GM12878 (cell line): ENCODE results near the gene LPIN3. TPM values are rescaled to one million over a fixed set of nuclear protein-coding genes. Genes with fewer than 3 reads are reported as not detected.

Experiments
- BACH1 ChIP-seq: fragments of 450-650 bp; IDR thresholded peaks from 2 replicates; pipeline ENCODE4 v1.6.1; 2017; ENCODE audit warnings: mild to moderate bottlenecking, borderline replicate concordance
- IKZF2 ChIP-seq, 2 experiments: fragments of 450-650 bp; IDR thresholded peaks; 2 replicates each; pipeline ENCODE4 v1.6.1; 2017; ENCODE audit warnings: mild to moderate bottlenecking in 2 of 2, moderate library complexity in 2 of 2
- POLR2A ChIP-seq: IDR thresholded peaks from 2 replicates; pipeline ENCODE4 v1.6.1; 2011; ENCODE audit warnings: low read depth, mild to moderate bottlenecking, low read length
- RUNX3 ChIP-seq: IDR thresholded peaks from 2 replicates; pipeline ENCODE4 v1.6.1; 2012; ENCODE audit warnings: low read length, inconsistent platforms
- SMAD5 ChIP-seq: IDR thresholded peaks from 2 replicates; pipeline ENCODE4 v1.6.1; 2016; ENCODE audit warnings: antibody characterized with exemption, low read depth
- TBL1XR1 ChIP-seq: IDR thresholded peaks from 2 replicates; pipeline ENCODE4 v1.6.1; 2012; ENCODE audit warnings: low read depth, low read length, improper control_type of control experiment
- TCF12 ChIP-seq: IDR thresholded peaks from 2 replicates; pipeline ENCODE4 v1.6.1; 2011; ENCODE audit warnings: low read depth, mild to moderate bottlenecking, low read length
- ZSCAN29 ChIP-seq: fragments of 450-650 bp; IDR thresholded peaks from 2 replicates; pipeline ENCODE4 v1.6.1; 2017; ENCODE audit warnings: mild to moderate bottlenecking, moderate library complexity
- polyA plus RNA-seq, 11 experiments: library from polyadenylated mRNA; depleted of rRNA in 4 of 11; unstranded in 6 of 11; stranded (reverse) in 5 of 11; fragments of >200 nt; fragmentation: Nextera tagmentation in 4 of 11; fragmentation: Illumina TruSeq in 1 of 11; extraction: Ambion mirVana in 4 of 11; extraction: Trizol in 1 of 11; gene quantifications; 1 replicate in 1 of 11; 2 replicates in 10 of 11; pipeline versions ENCODE4 v1.2.1 to v1.2.3, GENCODE V29; 2011 to 2016; ENCODE audit warnings: inconsistent platforms in 2 of 11, missing spikeins in 2 of 11, low read depth in 1 of 11
- total RNA-seq, 4 experiments: library from RNA; depleted of rRNA in 3 of 4; stranded (reverse); fragments of >200 nt in 3 of 4; fragmentation: Illumina TruSeq in 1 of 4; extraction: Trizol in 1 of 4; gene quantifications; 2 replicates each; pipeline versions ENCODE4 v1.2.1 to v1.2.3, GENCODE V29; 2013 to 2021
- TF ChIP-seq, protein P1 (sequence below): fragments of 450-650 bp; IDR thresholded peaks from 2 replicates; pipeline ENCODE4 v1.6.1; 2018; ENCODE audit warnings: mild to moderate bottlenecking, low read depth, moderate library complexity; ENCODE audit not compliant: partially characterized antibody
- TF ChIP-seq, protein P2 (sequence below): fragments of 450-650 bp; IDR thresholded peaks from 2 replicates; pipeline ENCODE4 v1.6.1; 2017; ENCODE audit warnings: mild to moderate bottlenecking, moderate library complexity
- TF ChIP-seq, protein P3 (sequence below): fragments of 450-650 bp; IDR thresholded peaks from 2 replicates; pipeline ENCODE4 v1.6.1; 2016; ENCODE audit warnings: mild to moderate bottlenecking, moderate library complexity, borderline replicate concordance

LPIN3 gene
- total and polyA plus RNA-seq, 10 of the 15 experiments (the other 5 are each of a cell fraction or from before 2014, with no cell fraction given) = 0.13 to 1.3 (median 0.51) TPM

DNA sequence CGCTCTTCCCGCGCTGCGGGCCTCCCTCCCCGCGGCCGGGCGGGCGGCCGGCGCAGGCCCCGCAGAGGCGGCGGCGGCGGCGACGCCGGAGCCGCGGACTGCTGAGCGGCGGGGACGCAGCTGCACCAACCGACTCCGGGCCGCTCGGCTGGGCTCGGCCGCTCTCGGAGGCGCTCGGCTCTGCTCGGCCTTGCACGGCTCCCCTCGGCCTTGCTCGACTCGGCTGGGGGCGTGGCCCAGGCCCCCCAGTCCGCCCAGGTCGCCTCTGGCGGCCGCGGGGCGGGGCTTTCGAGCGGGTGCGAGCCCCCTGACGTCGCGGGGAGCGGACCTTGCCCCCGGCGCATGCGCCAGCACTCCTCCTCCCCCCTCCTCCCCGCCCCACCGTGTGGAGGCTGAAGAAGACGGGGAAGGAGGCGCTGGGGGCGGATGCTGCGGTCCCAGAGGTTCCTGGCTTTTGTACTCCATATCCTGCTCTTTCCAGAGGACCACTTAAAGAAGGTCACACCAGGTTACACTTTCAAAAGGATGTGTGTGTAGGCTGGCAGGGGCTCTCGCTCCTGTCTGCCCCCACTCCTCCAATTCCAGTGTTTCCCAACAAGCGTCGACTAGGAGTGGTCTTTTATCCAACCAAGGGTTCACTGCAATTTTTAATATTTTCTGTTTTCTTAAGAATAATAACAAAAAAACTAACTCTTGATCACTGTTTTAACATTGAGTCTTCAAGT is 22.9 kb upstream of the LPIN3 start, which contains the start of gene ZHX3 (continued):
- 0 out of 2 replicates have a peak, but pooled peaks have one; percentile 19 for TF ChIP-seq ZSCAN29
- 0 out of 2 replicates have a peak, but pooled peaks have one; percentile 25 for TF ChIP-seq BACH1
- peak; percentile 60; the same call in 1 of the 2 replicates for TF ChIP-seq POLR2A
- TF ChIP-seq IKZF2 (IDR thresholded peaks at IDR 0.05) = peak in 1 of 2 experiments; percentile 41; a peak in 2 of 4 replicates
- TF ChIP-seq TCF12 = 0 out of 2 replicates have a peak, but pooled peaks have one; percentile 4
- TF ChIP-seq, protein P1, sequence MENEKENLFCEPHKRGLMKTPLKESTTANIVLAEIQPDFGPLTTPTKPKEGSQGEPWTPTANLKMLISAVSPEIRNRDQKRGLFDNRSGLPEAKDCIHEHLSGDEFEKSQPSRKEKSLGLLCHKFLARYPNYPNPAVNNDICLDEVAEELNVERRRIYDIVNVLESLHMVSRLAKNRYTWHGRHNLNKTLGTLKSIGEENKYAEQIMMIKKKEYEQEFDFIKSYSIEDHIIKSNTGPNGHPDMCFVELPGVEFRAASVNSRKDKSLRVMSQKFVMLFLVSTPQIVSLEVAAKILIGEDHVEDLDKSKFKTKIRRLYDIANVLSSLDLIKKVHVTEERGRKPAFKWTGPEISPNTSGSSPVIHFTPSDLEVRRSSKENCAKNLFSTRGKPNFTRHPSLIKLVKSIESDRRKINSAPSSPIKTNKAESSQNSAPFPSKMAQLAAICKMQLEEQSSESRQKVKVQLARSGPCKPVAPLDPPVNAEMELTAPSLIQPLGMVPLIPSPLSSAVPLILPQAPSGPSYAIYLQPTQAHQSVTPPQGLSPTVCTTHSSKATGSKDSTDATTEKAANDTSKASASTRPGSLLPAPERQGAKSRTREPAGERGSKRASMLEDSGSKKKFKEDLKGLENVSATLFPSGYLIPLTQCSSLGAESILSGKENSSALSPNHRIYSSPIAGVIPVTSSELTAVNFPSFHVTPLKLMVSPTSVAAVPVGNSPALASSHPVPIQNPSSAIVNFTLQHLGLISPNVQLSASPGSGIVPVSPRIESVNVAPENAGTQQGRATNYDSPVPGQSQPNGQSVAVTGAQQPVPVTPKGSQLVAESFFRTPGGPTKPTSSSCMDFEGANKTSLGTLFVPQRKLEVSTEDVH = no peak
- TF ChIP-seq, protein P2, sequence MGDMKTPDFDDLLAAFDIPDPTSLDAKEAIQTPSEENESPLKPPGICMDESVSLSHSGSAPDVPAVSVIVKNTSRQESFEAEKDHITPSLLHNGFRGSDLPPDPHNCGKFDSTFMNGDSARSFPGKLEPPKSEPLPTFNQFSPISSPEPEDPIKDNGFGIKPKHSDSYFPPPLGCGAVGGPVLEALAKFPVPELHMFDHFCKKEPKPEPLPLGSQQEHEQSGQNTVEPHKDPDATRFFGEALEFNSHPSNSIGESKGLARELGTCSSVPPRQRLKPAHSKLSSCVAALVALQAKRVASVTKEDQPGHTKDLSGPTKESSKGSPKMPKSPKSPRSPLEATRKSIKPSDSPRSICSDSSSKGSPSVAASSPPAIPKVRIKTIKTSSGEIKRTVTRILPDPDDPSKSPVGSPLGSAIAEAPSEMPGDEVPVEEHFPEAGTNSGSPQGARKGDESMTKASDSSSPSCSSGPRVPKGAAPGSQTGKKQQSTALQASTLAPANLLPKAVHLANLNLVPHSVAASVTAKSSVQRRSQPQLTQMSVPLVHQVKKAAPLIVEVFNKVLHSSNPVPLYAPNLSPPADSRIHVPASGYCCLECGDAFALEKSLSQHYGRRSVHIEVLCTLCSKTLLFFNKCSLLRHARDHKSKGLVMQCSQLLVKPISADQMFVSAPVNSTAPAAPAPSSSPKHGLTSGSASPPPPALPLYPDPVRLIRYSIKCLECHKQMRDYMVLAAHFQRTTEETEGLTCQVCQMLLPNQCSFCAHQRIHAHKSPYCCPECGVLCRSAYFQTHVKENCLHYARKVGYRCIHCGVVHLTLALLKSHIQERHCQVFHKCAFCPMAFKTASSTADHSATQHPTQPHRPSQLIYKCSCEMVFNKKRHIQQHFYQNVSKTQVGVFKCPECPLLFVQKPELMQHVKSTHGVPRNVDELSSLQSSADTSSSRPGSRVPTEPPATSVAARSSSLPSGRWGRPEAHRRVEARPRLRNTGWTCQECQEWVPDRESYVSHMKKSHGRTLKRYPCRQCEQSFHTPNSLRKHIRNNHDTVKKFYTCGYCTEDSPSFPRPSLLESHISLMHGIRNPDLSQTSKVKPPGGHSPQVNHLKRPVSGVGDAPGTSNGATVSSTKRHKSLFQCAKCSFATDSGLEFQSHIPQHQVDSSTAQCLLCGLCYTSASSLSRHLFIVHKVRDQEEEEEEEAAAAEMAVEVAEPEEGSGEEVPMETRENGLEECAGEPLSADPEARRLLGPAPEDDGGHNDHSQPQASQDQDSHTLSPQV = no peak
- 0 out of 2 replicates have a peak, but pooled peaks have one; percentile 49 for TF ChIP-seq TBL1XR1
- TF ChIP-seq, protein P3, sequence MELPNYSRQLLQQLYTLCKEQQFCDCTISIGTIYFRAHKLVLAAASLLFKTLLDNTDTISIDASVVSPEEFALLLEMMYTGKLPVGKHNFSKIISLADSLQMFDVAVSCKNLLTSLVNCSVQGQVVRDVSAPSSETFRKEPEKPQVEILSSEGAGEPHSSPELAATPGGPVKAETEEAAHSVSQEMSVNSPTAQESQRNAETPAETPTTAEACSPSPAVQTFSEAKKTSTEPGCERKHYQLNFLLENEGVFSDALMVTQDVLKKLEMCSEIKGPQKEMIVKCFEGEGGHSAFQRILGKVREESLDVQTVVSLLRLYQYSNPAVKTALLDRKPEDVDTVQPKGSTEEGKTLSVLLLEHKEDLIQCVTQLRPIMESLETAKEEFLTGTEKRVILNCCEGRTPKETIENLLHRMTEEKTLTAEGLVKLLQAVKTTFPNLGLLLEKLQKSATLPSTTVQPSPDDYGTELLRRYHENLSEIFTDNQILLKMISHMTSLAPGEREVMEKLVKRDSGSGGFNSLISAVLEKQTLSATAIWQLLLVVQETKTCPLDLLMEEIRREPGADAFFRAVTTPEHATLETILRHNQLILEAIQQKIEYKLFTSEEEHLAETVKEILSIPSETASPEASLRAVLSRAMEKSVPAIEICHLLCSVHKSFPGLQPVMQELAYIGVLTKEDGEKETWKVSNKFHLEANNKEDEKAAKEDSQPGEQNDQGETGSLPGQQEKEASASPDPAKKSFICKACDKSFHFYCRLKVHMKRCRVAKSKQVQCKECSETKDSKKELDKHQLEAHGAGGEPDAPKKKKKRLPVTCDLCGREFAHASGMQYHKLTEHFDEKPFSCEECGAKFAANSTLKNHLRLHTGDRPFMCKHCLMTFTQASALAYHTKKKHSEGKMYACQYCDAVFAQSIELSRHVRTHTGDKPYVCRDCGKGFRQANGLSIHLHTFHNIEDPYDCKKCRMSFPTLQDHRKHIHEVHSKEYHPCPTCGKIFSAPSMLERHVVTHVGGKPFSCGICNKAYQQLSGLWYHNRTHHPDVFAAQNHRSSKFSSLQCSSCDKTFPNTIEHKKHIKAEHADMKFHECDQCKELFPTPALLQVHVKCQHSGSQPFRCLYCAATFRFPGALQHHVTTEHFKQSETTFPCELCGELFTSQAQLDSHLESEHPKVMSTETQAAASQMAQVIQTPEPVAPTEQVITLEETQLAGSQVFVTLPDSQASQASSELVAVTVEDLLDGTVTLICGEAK = no peak
- TF ChIP-seq RUNX3 = 0 out of 2 replicates have a peak, but pooled peaks have one; percentile 15
- no peak for TF ChIP-seq SMAD5
